Fibroblast of villous mesenchyme (primary cell): ENCODE measurements around the gene DOCK2. TPM values are rescaled to one million over a fixed set of nuclear protein-coding genes. Genes with fewer than 3 reads are reported as not detected.
"Not testable (repeated sequence)": the region's sequence is repeated elsewhere in the genome, so short reads cannot be mapped to it uniquely, and the experiment has no call there.

Experiments used
- DNase-seq: peaks from one replicate; pipeline ENCODE4 v3.0.0-alpha.2; 2010; ENCODE audit warnings: low read depth
- H3K4me3 ChIP-seq: 2 replicates; pipeline ENCODE4 v1.5.1; 2011; ENCODE audit warnings: low read depth, mild to moderate bottlenecking, low read length
- CTCF ChIP-seq: IDR thresholded peaks from 2 replicates; pipeline ENCODE4 v1.5.1; 2012; ENCODE audit warnings: low read depth, mild to moderate bottlenecking, low read length; ENCODE audit not compliant: insufficient read depth
- total RNA-seq: library from RNA; depleted of rRNA; stranded (reverse); fragments of >200 nt; gene quantifications from 2 replicates; pipeline ENCODE4 v1.2.3, GENCODE V29; 2012

DOCK2 gene
- total RNA-seq, 1 donor, result 7.3 TPM

GRCh38 chr5:169805937-169806700 is 169.0 kb downstream of the DOCK2 start:
- no peak overlapping the region for H3K4me3 ChIP-seq
- TF ChIP-seq CTCF, result no peak
- no peak for DNase-seq

- DNase-seq, result no peak
- no peak for TF ChIP-seq CTCF
- no peak overlapping the region for H3K4me3 ChIP-seq
Measured at GRCh38 chr5:169808118-169808581, 171.1 kb downstream of the DOCK2 start.

GRCh38 chr5:169808880-169809279 is 171.8 kb downstream of the DOCK2 start:
- not testable (repeated sequence) for DNase-seq, H3K4me3 ChIP-seq

GRCh38 chr5:169809281-169809680 is 172.2 kb downstream of the DOCK2 start:
- H3K4me3 ChIP-seq, result no peak overlapping the region
- DNase-seq, result no peak
- no peak for TF ChIP-seq CTCF

GRCh38 chr5:169810524-169810923 is 173.4 kb downstream of the DOCK2 start:
- DNase-seq, result no peak
- no peak overlapping the region for H3K4me3 ChIP-seq
- no peak for TF ChIP-seq CTCF

GRCh38 chr5:169811023-169811422 is 173.9 kb downstream of the DOCK2 start:
- no peak for TF ChIP-seq CTCF
- H3K4me3 ChIP-seq, result no peak overlapping the region
- no peak for DNase-seq

- H3K4me3 ChIP-seq, result no peak overlapping the region
- no peak for DNase-seq
- no peak for TF ChIP-seq CTCF
Measured at GRCh38 chr5:169811680-169812079, 174.6 kb downstream of the DOCK2 start.
